ENCODE results near the gene GMDS.
A peak's percentile ranks its signal among the peaks of the same experiment; 100 is the strongest.

The GMDS gene

DNA sequence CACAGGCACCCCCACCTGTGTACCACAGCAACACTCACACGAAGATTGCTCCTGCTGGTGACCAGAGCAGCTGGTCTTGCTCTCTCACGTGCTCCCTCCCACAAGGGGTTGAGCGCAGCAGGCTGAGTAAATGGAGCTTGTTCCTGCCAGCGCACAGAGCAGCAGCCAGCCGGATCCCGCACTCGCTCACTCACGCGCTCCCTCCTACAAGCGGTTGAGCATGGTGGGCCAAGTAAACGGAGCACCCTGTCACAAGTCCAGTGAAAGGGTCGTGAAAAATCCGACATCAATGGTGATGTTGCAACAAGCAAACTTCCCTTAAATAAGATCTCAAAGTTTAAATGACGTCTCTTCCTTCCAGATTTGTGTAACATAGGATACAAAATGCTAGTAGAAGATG lies 322.0 kb downstream of the GMDS start:
- no peak for DNase-seq

DNA sequence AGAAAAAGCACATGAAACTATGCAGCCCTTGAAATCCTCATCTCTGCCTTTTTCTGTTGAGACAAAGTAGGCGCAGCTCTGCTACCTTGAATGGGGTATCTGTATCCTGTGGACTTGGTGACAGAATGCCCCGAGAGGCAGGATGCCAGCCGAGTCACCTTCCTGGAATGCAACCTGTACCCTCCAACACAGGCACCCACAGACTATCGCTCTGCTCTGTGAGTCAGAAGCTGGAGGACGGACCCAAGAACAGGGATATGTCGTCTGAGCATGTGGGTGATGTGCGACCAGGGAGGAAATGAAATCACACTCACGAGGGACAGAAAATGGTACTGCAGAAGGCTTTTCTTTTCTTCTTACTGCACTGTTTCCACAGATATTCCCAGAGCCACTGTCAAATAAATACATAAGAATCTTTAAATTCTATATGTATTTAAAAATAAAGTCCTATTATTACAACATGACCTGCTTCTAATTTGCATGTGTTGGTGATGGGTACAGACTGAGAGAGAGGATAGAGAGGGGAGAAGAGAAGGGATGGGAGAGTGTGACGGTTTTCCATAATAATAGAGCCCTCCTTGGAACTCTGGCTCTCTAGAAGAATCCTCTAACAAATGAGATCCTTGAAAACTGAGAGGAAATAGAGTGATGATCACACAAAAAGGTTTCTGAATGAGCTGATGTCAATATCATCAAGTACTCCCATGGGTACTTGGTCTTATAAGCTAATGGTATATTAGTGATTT lies 327.6 kb downstream of the GMDS start:
- DNase-seq, result peak in 1 of 5 experiments; percentile 19

DNA sequence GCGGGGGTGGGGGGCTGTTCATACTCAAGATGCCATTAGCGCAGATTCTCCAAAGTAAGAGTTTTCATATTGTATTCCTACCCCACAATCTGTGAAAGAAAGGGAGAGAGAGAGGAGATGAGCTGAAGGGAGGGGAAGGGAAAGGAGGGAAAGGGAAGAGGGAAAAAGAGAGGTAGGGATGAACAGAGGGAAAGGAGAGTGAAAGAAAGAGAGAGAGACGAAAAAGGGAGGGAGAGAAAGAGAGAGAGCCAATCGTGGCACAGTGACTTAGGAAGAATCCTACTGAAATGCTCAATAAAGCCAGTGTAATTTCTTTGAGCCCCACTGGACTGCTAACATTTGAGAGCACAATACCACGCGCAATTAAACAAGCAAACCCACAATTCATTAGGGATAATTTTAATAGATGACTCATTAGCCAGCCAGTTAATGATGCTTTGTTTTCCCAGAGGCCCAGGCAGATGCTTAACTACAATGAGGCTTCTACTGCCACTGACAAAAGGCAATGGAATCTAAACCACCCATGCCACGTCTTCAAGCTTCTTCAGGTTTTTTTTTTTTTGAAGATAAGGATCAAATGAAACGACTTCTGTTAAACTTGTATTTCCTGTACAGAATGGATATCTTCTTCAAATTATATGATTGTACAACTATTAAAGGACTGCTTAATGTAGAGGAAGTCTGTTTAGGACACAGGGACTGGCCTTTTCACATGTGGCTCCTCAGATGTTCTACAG lies 328.9 kb downstream of the GMDS start:
- DNase-seq, result peak in 1 of 5 experiments; percentile 25

DNA sequence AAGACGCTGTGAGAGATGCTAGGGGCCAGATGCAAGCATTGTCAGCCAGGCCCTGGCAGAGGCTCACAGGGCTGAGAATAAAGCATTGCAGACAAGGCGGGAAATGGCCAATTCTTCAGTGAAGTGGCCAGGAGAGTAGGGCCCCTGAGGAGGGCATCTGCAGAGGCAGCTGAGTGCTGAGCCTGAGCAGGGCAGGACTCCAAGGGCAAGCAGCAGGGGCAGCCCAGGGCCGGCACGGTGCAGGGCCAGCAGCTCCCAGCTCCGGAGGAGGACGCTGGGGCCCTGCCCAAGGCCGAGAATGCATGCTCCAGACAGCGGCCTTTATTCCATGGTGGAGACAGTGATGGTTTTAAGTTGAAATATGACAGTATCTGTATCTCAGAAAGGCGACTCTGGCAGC lies 330.2 kb downstream of the GMDS start:
- DNase-seq, result no peak

DNA sequence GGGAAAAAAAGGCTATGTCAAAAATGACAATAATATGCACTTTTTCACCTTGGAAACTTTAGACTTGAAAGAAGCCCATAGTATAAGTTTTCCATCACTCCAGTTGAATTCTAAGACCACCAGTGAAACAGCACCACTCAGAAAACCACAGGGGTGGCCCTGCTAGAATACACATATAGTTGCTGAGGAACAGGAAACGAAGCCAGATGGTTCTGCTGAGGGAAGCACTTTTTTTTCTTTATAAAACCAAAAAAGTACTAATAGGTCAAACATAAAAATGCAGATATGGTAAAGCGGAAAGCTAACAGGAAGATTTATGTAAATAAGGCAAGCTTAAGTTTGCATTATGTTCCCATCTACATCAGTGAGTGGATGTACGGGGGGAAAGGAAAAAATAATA lies 331.8 kb downstream of the GMDS start:
- DNase-seq, result no peak

DNA sequence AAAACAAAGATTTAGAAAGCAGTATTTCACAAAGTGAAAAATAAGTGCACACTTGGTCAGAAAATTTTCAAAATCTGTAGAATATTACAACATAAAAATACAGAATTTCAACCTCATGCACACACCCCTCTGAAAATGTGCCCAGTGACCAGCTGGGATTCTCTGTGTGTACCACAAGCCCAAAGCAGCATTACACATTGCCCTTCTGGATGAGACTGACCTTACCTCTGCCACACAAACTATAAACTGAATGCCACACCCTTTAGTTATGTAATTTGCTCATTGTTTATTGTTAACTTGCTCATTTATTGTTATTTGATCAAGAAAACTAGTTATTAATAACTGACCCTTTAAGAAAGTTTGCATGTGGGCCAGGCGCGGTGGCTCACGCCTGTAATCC lies 332.7 kb downstream of the GMDS start:
- no peak for DNase-seq

DNA sequence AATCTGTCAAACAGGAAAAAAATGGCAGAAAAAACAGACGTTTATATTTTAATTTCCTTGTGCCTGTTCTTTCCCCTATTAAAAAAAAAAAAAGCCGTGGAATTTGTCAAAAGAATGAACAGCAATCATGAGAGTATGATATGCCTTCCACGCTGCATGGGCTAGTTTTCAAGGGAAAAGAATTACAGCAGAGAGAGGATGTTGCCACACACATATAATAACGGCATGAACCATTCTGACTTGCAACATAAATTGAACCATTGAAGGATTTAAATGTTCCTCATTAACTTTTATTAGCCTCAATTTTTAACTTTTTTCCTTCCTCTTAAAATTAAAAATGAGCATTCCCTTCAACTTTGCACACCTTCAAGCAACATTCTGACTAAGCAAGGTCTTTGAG lies 333.9 kb downstream of the GMDS start:
- no peak for DNase-seq

DNA sequence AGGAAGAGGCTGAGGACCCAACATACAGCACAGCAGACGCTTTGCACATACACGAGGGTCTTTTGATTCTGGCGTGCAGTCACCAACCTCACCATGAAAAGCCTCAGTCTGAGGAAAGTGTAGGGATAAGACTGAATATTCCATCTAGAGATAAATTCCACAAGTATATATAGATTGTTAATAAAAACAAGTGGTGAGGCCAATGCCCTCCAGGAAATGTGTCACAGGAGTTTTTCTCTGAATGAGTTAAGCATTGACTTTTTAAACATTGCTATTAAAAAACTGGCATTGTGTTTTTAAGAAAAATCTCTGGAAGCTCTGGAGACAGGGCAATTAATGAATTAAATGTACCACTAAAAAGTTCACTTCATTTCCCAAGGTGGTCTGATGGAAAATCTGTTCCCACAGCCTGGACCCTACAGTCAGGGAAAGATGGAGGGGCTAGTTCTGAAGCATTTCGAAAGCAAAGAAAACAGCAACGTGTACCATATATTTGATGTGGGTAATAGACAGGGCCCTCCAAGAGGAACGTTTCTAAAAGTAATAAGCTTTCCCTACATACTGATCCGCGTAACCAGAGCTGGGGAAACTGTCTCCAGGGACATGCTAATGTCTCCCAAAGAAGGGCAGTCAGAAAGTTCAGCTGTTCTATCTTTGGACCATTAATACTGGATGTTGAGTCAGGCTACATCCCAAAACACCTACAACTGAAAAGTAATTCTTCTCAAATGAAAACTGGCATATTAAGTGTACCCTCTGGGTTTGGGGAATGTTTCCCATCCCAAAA lies 334.6 kb downstream of the GMDS start:
- DNase-seq, result no peak

DNA sequence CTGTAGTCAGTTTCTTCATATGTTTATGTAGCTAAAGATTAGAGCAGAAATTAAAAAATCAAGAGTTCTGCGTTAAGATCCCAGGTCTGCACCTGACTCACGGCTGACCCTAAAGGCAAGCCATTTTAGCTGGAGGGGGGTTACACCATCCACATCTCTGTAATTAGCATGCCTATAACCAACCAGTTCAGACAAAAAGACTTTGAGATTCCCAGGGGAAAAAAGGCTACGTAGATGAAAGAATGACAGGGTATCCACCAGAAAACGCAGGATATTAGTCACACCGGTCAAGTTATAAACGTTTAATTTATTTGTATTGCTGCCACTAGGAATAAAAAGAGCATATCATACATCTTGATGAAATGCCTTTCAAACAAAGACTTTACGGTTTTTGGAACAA lies 336.6 kb downstream of the GMDS start:
- no peak for DNase-seq

DNA sequence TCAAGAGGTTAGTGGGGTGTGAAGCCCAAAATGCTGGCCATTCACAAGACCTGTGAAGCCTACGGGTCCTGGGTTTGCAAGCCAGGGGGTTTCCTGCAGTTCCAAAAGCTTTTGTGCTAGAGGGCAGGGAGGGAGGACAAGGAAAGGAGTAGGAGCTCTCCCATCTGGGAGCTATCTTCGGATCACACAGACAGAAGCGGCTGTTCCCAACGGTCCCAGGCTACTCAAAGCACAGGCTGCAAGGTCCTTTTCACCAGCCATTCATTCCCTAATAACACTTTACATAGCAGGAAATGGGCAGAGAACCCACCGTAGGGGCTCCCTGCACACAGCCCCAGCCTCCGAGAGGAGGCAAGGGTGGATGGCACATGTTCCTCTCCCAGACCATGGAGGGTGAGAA lies 338.8 kb downstream of the GMDS start:
- DNase-seq, result no peak

DNA sequence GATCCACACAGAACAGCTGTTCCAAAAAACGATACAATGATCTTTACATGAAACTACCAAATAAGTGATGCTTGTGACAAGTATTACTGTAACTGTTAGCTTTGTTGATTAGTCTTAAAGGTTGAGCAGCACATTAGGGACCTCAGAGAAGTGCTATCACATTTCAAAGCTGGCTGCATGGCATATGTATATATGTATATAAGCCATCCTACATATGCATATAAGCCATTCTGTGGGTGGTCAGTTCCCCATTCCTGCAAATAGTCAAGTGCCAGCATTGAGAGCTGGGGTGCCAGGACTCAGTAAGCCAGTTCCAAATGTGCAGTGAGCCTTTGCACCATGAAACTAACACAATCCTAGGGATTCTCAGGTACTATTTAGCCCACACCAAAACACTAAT lies 339.4 kb downstream of the GMDS start:
- no peak for DNase-seq

DNA sequence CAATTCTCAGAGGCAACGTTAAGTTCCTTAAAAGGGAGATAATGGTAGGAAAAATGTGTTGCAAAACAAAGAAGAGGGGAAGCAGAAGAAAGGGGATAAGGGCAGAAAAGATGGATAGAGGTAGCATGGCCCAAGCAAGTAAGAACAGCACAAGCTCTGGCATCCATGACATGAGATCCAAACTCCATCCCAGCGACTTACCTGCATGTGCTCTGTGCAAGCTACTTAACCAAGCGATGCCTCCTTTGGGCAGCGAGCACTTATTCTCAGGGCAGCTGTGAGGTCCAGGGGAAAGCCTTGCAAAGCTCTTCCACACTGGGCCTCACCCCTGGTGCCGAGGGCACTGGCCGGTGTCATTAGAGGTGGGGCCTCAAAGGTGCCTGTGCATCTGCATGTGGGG lies 340.5 kb downstream of the GMDS start:
- no peak for DNase-seq

DNA sequence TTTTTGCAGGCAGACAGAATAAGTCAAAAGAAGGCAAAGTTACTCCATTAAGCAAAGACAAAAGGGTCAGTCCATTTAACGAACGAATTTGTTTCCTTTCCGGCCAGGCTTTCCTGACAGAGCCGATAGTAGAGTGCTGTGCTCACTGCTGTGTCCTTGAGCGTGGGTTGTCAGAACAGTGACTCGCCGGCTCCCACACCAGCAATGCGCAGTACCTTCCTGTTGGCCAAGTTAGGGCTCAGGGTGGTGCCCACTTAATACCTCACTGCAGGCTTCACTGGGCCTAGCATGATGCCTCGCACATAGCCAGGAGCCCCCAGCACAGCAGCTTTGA lies 341.0 kb downstream of the GMDS start:
- no peak for DNase-seq

DNA sequence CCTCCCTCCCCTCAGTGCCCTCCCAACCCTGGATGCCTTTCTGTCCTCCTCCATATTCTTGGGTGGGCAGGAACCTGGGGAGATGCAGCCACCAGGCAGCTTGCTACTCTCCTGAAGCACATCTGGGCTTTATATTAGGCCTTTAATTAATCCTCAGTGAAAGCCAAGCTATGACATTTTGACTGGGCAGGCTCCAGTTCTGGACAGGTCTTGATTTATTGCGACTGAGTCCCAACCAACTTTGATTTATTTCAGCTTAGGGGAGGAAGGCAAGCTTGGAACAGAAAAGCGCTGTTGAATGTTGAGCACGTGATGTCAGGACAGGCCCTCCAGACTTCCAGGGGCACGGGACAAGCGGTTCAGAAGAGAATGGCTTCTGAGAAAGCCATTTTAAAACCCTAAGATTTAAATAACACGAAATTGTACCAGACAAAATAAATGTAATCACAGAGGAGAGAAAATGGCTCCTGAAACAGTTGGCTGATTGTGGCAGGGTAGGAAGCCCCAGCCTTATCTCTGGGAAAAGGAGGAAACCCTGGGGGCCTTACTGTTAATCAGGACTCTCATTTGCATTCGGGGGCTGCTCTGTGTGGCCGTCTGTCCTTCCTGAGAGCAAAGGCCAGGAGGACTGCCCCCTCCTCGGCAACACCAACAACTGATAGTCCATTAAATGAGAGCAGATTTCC lies 341.5 kb downstream of the GMDS start:
- no peak for DNase-seq

DNA sequence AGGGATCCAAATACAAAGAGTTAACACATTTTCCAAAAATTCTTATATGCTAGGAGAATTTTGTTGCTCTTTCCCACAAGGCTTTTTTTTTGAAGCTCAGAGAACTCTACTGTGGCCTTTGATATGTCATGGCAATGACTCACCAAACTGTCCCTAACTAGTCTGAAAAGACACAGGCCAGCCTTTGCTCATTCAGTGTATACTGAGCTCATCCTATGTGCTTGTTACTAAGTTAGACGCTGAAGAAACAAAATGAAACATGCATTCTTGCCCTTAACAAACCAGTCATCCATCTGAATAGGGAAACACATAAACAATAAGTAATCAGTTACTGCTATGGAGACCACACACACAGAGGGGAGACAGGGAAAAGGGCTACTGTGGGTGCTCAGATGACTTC lies 343.8 kb downstream of the GMDS start:
- DNase-seq, result no peak

DNA sequence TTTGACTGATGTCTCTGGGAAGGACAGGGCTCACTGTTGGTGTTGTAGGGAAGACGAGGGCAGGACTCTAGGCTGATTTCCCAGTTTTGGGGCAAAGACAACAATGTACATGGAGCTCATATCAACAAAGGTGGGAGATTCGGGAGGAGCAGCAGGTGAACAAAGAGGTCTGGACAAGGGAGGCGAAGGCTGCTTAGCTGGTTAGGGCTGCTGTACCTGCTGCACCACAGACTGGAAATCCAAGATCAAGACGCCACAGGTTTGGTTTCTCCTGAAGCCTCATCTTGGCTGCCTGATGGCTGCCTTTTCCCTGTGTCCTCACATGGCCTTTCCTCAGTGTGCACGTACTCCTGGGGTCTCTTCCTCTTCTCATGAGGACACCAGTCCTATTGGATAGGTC lies 348.5 kb downstream of the GMDS start:
- DNase-seq, result no peak

DNA sequence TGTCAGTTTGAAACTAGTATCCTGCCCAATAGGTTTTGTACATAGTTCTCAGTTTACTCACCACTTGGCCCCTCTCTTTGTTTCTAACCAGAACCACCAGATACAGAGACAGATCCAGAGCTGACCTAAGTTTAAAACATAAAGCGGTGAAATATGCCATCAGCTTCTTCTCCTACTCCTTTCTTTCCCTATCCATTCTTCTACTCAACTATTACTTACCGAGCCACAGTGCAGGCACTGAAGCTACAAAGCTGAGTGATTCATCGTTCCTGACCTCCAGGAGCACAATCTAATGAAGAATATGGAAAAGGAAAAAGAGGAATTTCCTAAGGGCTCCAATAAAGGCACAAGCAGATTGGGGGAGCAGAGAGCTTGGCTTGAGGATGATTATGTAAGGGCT lies 349.7 kb downstream of the GMDS start:
- no peak for DNase-seq

DNA sequence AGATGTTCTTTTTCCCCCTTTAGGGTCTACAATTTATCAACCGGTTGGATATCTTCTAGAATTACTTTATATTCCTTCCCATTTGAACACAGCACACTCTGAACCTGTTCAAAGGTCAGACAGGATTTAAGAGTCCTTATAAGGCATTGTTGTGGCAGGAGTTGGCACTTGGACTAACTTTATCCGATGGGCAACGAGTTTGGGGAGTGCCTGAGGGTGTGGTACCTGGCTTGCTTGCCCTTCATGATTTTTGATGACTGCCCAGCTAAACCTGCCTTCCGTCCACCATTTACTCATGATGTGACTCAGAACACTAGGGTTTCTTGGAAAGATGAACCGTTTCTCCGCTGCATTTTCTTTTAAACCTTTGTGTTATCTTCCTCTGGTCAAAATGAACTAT lies 350.5 kb downstream of the GMDS start:
- no peak for DNase-seq

DNA sequence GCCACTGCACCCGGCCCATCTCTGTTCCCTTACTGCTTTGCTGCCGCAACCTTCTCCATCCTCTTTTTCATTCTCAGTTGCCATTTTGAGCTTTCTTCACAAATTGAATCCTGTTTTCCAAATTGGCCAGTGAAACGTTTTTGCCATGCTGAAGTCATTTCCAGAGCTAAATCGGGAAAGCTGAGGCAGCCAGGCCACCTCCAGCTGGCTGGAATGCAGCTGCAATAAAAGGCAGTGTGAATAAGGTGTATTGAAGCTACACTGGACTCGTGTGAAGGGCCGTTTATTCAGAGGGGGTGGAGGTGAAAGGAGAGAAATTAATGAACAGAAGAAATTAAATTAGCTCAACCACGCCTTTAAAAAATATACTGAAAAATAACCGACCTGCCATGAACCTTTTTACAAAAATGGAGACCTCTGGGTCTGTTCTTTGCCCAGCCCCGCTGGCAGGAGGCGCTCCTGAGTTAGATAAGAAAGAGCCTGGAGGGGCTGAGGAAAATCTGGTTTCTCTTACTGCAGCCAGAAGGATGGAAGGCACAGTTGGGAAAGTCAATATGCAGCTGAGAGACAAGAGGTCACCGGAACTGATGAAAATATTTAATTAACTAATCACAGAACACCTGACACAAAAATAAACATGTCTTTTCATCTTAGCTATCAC lies 351.8 kb downstream of the GMDS start:
- no peak for DNase-seq

DNA sequence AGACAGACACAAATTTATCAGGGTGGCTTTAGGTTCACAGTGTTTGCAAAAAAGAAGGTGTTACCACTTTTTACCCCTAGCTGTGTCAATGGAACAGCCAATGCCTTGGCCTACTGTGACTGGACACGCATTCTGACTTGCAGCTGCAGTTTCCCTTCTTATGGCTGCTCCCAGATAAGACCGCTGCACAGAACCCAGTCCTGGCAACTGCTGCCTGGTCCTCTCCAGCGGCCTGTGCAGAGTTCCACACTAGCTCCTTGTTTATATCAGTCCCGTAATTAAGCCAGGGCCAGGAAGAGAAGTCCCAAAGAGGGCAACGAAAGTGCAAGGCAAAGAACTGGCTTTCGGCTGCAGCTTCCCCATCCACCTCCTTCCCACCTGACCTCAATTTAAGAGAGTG lies 352.7 kb downstream of the GMDS start:
- no peak for DNase-seq

DNA sequence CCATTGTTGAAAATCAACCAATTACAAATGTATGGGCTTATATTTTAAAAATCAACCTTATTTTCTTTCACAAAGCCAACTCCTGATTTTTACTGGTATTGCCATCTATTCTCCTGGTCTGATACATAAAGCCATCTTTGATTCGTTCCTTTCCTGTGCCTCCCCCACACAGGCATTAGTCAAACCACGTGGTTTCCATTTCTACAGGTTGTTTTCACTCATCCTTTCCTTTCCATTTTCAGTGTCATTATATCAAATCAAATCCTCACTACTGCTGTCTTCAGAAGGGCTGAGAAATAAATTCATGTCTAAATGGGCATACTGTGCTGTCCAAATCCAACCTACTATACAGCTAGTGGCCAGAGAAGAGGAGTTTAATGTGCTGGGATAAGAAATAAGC lies 354.4 kb downstream of the GMDS start:
- DNase-seq, result no peak

DNA sequence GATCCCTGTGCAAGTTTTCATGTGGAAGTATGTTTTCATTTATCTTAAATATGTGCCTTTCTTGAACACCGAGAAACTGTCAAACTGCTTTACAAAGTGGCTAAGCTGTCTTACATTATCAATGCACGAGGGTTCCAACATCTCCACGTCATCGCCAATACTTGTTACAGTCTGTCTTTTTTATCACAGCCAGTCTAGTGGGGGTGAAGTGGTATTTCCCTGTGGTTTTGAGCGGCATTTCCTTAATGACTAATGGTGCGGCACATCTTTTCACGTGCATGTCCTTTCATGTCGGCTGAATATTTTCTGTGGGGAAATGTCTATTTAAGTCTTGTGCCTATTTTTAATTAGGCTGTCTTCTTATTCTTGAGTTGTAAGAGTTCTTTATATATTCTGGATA lies 355.3 kb downstream of the GMDS start:
- DNase-seq, result no peak

DNA sequence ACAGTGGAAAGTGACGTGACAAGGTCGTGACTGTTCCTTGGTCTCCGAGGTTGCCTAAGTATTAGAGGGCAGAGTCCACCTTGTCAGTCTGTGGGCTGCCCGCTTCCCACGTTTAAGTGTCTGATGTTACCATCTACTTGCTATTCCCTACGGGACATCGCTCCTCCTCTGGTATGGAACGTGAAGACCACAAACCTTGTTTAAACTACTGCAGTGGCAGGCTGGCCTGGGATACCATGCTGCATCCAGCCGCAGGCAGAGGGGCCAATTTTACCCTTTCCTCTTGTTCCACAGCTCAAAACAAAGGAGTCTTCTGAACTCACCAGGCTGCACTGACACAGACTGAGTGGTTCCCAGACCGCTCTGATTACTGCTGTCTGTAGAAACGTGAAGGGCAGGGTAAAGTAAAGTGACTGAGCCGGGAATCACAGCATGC lies 359.8 kb downstream of the GMDS start:
- DNase-seq, result no peak

Data from T-helper 2 cell (primary cell).